Liver (tissue), 2 donors: Measurements from ENCODE around the gene CCRL2.

Experiments used
- CTCF ChIP-seq: fragments of 150-350 bp; IDR thresholded peaks from 2 replicates; pipeline ENCODE4 v1.5.1; 2017; ENCODE audit warnings: improper control_type of control experiment, low read depth, low read length; ENCODE audit not compliant: missing input control
- MAX ChIP-seq: IDR thresholded peaks from 2 replicates; pipeline ENCODE4 v1.6.1; 2016; ENCODE audit warnings: antibody characterized with exemption
- donor health status: healthy.

GRCh38 chr3:46435081-46435726 lies 28.1 kb downstream of the CCRL2 start:
- TF ChIP-seq CTCF (no peak), MAX (no peak)
